Measurements from ENCODE around the gene PRORP.
"Not testable (repeated sequence)": the region's sequence is repeated elsewhere in the genome, so short reads cannot be mapped to it uniquely, and the experiment has no call there.

Gene PRORP

DNA sequence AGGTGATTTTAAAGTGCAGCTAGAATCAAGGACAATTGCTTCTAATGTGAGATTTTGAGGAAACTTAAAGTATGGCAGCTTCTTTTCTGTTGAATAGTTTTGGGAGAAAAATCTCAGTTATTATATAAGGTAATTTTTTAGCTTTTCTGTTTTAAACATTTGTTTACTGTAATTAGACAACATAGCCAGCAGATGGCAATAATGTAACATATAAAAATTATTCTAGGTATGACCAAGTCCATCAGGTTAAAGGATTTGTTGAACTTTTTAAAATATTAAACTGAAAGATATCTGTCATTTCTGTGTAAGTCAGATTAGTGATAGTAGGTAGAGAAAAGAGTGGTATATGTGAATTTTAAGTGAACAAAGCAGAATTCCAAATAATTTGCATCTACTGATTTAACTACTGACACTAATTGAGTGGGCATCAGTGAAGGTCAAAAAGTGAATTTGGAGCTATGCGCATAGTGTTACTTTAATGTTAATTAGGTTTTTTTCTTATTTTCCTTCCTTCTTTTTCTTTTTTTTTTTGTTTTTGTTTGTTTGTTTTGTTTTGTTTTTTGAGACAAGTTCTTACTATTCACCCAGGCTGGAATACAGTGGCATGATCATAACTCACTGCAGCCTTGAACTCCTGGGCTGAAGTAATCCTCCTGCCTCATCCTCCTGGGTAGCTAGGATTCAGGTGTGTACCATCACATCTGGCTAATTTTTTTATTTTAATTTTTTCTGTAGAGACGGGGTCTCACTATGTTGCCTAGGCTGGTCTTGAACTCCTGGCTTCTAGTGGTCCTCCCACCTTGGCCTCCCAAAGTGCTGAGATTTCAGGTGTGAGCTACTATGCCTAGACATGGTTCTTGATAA is 18.6 kb downstream of the PRORP start:
- peak; percentile 15 for DNase-seq

DNA sequence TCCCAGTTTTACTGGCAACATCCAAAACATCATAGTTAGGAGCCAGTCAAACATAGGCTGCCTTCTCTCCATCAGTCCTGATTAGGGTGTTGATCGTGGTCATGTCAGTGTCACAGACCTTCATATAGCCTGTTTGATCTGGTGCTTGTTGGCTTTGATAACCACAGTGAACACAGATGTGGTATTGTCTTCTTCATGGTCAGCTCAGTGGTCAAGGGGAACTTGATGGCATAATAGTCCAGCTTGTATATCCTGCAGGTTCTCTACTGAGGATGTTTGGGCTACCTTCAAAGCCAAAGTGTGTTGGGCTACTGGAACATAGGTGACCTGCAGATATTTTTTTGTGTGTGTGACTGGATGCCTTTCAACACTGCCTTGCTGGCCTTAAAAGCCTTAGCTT is 21.7 kb downstream of the PRORP start:
- no peak for DNase-seq

- DNase-seq, result no peak
These were observed 24.4 kb downstream of the PRORP start for GRCh38 chr14:35146711-35147149.

GRCh38 chr14:35147186-35147585 is 24.8 kb downstream of the PRORP start:
- DNase-seq, result no peak

DNA sequence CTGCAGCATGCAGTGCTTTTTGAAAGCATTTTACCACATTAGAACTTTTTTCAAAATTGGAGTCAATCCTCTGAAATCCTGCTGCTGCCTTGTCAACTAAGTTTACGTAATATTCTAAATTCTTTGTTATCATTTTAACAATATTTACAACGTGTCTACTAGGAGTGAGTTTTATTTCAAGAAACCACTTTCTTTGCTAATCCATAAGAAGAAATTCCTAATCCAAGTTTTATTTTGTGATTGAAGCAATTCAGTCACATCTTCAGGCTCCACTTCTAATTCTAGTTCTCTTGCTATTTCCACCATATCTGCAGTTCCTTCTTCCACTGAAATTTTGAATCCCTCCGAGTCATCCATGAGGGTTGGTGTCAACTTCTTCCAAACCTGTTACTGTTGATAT is 25.4 kb downstream of the PRORP start:
- DNase-seq, result no peak

- no peak for DNase-seq
These were observed 26.9 kb downstream of the PRORP start for GRCh38 chr14:35149239-35149638.

DNA sequence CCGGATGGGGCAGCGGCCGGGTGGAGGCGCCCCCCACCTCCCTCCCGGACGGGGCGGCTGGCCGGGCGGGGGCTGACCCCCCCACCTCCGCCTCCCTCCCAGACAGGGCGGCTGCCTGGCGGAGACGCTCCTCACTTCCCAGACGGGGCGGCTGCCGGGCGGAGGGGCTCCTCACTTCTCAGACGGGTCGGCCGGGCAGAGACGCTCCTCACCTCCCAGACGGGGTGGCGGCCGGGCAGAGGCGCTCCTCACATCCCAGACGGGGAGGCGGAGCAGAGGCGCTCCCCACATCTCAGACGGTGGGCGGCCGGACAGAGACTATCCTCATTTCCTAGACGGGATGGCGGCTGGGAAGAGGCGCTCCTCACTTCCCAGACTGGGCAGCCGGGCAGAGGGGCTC is 30.2 kb downstream of the PRORP start:
- DNase-seq, result not testable (repeated sequence)

GRCh38 chr14:35154016-35154415 is 31.7 kb downstream of the PRORP start:
- DNase-seq, result no peak

DNA sequence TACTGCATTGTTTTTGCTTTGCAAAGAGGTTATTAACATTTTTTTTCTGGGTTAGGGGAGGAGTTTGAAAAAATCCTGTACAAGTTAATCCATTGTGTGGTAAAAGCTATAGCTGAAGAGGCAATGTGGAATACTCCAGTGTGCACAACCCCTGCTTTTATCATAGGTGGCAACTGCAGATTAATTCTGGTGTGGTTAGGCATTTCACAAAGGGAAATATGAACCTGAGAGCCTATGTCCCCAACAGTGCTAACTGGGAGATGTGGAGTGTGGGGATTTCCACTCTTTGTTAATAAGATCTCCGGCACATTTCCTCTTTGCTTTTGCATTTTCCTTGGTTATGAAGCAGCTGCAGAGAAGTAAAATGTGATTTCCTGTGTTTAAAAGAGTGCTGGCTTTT is 33.6 kb downstream of the PRORP start:
- DNase-seq, result no peak

DNA sequence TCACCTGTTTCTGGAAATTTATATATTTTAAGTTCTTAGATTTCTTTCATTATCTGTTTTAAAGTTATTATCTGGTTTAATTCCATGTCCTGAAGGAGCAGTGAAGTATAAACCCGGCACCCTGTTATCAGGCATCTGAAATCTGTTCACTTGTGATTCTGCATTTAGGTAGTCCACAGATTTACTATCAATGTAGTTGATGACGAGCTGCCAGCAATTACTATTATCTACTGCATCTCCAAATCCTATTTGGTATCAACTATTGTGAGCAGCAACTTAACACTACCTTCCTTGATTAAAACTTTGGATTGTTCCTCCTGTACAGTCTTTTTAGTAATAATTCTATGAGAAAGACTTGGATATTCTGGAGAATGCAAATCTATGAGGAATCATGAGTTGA is 36.1 kb downstream of the PRORP start:
- no peak for DNase-seq

DNA sequence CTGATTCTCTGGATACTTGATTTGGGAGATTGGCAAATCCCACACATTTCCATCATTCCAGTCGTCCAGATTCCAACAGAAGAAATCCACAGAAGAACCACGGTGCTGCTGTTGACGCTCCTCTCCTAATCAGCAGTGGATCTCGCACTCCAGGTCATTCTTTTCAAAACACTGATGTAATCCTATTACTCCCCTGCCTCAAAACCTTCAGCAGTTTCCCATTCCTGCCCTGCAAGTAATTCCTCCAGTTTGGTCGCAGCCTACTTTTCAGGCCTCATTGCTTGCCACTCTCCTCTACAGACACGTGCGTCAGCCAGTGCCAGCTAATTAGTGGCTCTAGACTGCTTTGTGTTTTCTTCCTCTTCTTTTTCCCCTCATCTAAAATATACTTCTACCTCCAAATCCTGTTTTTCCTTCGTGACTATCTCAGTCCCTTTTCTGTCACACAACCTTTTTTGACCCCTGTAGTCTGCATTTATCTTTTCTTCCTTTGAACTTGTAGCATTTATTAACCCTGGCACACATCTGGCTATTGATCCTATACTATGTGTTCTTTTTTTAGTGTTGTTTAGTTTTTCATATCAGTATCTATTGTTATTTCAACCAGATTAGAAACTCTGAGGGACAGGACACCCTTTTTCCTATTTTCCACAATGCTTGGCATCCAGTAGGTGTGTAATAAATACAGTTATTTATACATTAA is 36.8 kb downstream of the PRORP start:
- no peak for DNase-seq

GRCh38 chr14:35159742-35160409 is 37.5 kb downstream of the PRORP start:
- DNase-seq, result no peak

GRCh38 chr14:35161231-35161630 is 38.9 kb downstream of the PRORP start:
- no peak for DNase-seq

- DNase-seq, result no peak
These were observed 41.0 kb downstream of the PRORP start for GRCh38 chr14:35163384-35163783.

DNA sequence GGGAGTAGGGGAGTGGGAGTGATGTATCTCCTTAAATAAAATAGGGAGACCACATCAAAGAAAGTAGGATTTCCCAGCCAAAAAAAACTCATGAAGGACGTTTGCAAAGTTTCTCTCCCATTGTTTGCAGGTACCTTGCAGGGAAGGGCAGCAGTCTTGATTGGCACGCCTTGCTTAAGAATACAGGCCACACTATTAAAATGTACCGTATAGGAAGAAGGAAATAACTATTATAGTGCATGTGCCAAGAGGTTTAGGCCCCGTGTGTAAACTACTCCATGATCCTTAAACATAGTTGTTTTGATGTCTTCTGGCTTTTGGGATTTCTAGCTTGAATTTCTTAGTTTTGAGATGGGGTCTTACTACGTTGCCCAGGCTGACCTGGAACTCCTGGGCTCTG is 42.5 kb downstream of the PRORP start:
- no peak for DNase-seq

- no peak for DNase-seq
These were observed 45.1 kb downstream of the PRORP start for GRCh38 chr14:35167496-35167895.
